Activated effector memory CD4-positive, alpha-beta T cell treated with anti-CD3 and anti-CD28 coated beads, Interleukin-2, amount 50 U/mL, for 16 hours (primary cell): Measurements from ENCODE around the gene RAI2.

ENCODE experiments used
- DNase-seq: peaks from one replicate; pipeline ENCODE4 v3.0.0-alpha.2; 2020

RAI2 gene

GRCh38 chrX:17774053-17774452, 87.0 kb downstream of the RAI2 start:
- no peak for DNase-seq

GRCh38 chrX:17773221-17773876, 87.7 kb downstream of the RAI2 start:
- no peak for DNase-seq

GRCh38 chrX:17769701-17770269, 91.3 kb downstream of the RAI2 start:
- no peak for DNase-seq

GRCh38 chrX:17768997-17769396, 92.1 kb downstream of the RAI2 start:
- no peak for DNase-seq

- DNase-seq: no peak
Measured at GRCh38 chrX:17767734-17768133, 93.4 kb downstream of the RAI2 start.

GRCh38 chrX:17759990-17760389, 101.1 kb downstream of the RAI2 start:
- no peak for DNase-seq

GRCh38 chrX:17758382-17758781, 102.7 kb downstream of the RAI2 start:
- no peak for DNase-seq

GRCh38 chrX:17750436-17750835, 110.7 kb downstream of the RAI2 start:
- DNase-seq: no peak
